Mesenchymal stem cell (in vitro differentiated cells and primary cell): ENCODE data around the gene LHFPL6.

ENCODE experiments used
- DNase-seq: peaks from one replicate; pipeline ENCODE4 v3.0.0-alpha.2; 2013
- H2AFZ ChIP-seq: one replicate; pipeline ENCODE4 v1.6.1; 2013; ENCODE audit warnings: low read depth, mild to moderate bottlenecking, control low read depth, inconsistent platforms, low read length, moderate library complexity
- H2AK5ac ChIP-seq: 2 replicates; pipeline ENCODE4 v1.6.1; 2013; ENCODE audit warnings: low read length, moderate library complexity, mild to moderate bottlenecking, inconsistent platforms; ENCODE audit not compliant: severe bottlenecking
- H2BK120ac ChIP-seq: one replicate; pipeline ENCODE4 v1.6.1; 2013; ENCODE audit warnings: low read depth, mild to moderate bottlenecking, inconsistent platforms, low read length, moderate library complexity
- H2BK12ac ChIP-seq, 2 experiments: one replicate each; pipeline ENCODE4 v1.6.1; 2013; ENCODE audit warnings: inconsistent platforms in 2 of 2, low read length in 2 of 2, mild to moderate bottlenecking in 2 of 2, moderate library complexity in 2 of 2, control low read depth in 1 of 2
- H2BK15ac ChIP-seq: one replicate; pipeline ENCODE4 v1.6.1; 2013; ENCODE audit warnings: mild to moderate bottlenecking, low read depth, inconsistent platforms; ENCODE audit not compliant: poor library complexity, severe bottlenecking
- H2BK5ac ChIP-seq: 2 replicates; pipeline ENCODE4 v1.6.1; 2013; ENCODE audit warnings: low read depth, mild to moderate bottlenecking, low read length, control low read depth, inconsistent platforms; ENCODE audit not compliant: poor library complexity, severe bottlenecking
- H3K14ac ChIP-seq, 2 experiments: one replicate each; pipeline ENCODE4 v1.6.1; 2013; ENCODE audit warnings: inconsistent platforms in 2 of 2, low read length in 2 of 2, control low read depth in 1 of 2, mild to moderate bottlenecking in 1 of 2, moderate library complexity in 1 of 2
- H3K18ac ChIP-seq, 2 experiments: one replicate each; pipeline ENCODE4 v1.6.1; 2013; ENCODE audit warnings: inconsistent platforms in 2 of 2, low read length in 2 of 2, control low read depth in 1 of 2, low read depth in 1 of 2, mild to moderate bottlenecking in 1 of 2
- H3K23ac ChIP-seq, 2 experiments: one replicate each; pipeline ENCODE4 v1.6.1; 2013; ENCODE audit warnings: inconsistent platforms in 2 of 2, low read length in 2 of 2, mild to moderate bottlenecking in 2 of 2, moderate library complexity in 2 of 2, control low read depth in 1 of 2
- H3K27ac ChIP-seq: 2 replicates; pipeline ENCODE4 v1.5.1; 2013; ENCODE audit warnings: mild to moderate bottlenecking, moderate library complexity, low read length, control low read depth, inconsistent platforms; ENCODE audit not compliant: poor library complexity, severe bottlenecking
- H3K27me3 ChIP-seq, 2 experiments: 2 replicates each; pipeline versions ENCODE4 v1.6.1 to v1.7.0; 2013; ENCODE audit warnings: low read length in 2 of 2, mild to moderate bottlenecking in 2 of 2, moderate library complexity in 2 of 2, control low read depth in 1 of 2, inconsistent platforms in 1 of 2; ENCODE audit not compliant: control insufficient read depth in 1 of 2, insufficient read depth in 1 of 2
- H3K36me3 ChIP-seq, 2 experiments: 2 replicates each; pipeline versions ENCODE4 v1.6.1 to v1.7.0; 2013; ENCODE audit warnings: low read length in 2 of 2, control low read depth in 1 of 2, inconsistent platforms in 1 of 2, low read depth in 1 of 2, mild to moderate bottlenecking in 1 of 2; ENCODE audit not compliant: insufficient read depth in 2 of 2, control insufficient read depth in 1 of 2
- H3K4ac ChIP-seq, 2 experiments: one replicate each; pipeline ENCODE4 v1.6.1; 2013; ENCODE audit warnings: inconsistent platforms in 2 of 2, low read length in 2 of 2, mild to moderate bottlenecking in 2 of 2, moderate library complexity in 2 of 2, control low read depth in 1 of 2, low read depth in 1 of 2
- H3K4me1 ChIP-seq: 2 replicates; pipeline ENCODE4 v1.6.1; 2013; ENCODE audit warnings: low read depth, low read length, control low read depth; ENCODE audit not compliant: control insufficient read depth, insufficient read depth
- H3K4me2 ChIP-seq: 2 replicates; pipeline ENCODE4 v1.6.1; 2013; ENCODE audit warnings: low read length, mild to moderate bottlenecking, inconsistent platforms; ENCODE audit not compliant: poor library complexity, severe bottlenecking
- H3K4me3 ChIP-seq, 2 experiments: 2 replicates each; pipeline versions ENCODE4 v1.5.1 to v1.7.0; 2013; ENCODE audit warnings: low read length in 2 of 2, mild to moderate bottlenecking in 2 of 2, control low read depth in 1 of 2, low read depth in 1 of 2; ENCODE audit not compliant: insufficient read depth in 1 of 2
- H3K79me1 ChIP-seq: replicated peaks from 2 replicates; pipeline ENCODE4 v1.6.1; 2013; ENCODE audit warnings: mild to moderate bottlenecking, control low read depth, low read length, inconsistent platforms; ENCODE audit not compliant: poor library complexity, severe bottlenecking
- H3K9ac ChIP-seq: 2 replicates; pipeline ENCODE4 v1.7.0; 2013; ENCODE audit warnings: mild to moderate bottlenecking, low read length, moderate library complexity
- H3K9me3 ChIP-seq: 2 replicates; pipeline ENCODE4 v1.7.0; 2013; ENCODE audit warnings: mild to moderate bottlenecking, low read length; ENCODE audit not compliant: control insufficient read depth
- H4K8ac ChIP-seq: one replicate; pipeline ENCODE4 v1.6.1; 2013; ENCODE audit warnings: inconsistent platforms, mild to moderate bottlenecking, low read length, moderate library complexity
- H4K91ac ChIP-seq: one replicate; pipeline ENCODE4 v1.6.1; 2013; ENCODE audit warnings: mild to moderate bottlenecking, low read length, inconsistent platforms
- whole genome bisulfite sequencing: methylation state at CpG from one replicate; pipeline ENCODE4 v1.1.7; 2013; ENCODE audit warnings: mixed read lengths; 5-methylcytosine and 5-hydroxymethylcytosine counted together

LHFPL6 gene

GRCh38 chr13:39353988-39354387, 249.0 kb downstream of the LHFPL6 start:
- H4K91ac ChIP-seq = no peak overlapping the region
- H3K14ac ChIP-seq = no peak overlapping the region
- H3K4me3 ChIP-seq = no peak overlapping the region
- no peaks in the 10 kb centered on the region for H3K36me3 ChIP-seq
- H3K27me3 ChIP-seq = no peaks in the 10 kb centered on the region
- peaks cover 3% of the 10 kb centered on the region for H3K79me1 ChIP-seq
- no peak overlapping the region for H2AFZ ChIP-seq
- H2BK5ac ChIP-seq = no peak overlapping the region
- H3K4me1 ChIP-seq = no peaks in the 10 kb centered on the region
- H3K9me3 ChIP-seq = peaks cover 20% of the 10 kb centered on the region
- H3K4ac ChIP-seq = no peak overlapping the region
- 65% methylated on average over 1 of the region's 1 CpG for WGBS
- no peak overlapping the region for H2BK15ac ChIP-seq
- no peak overlapping the region for H2AK5ac ChIP-seq
- H3K23ac ChIP-seq = no peak overlapping the region
- no peak overlapping the region for H4K8ac ChIP-seq
- DNase-seq = peak; percentile 29
- no peak overlapping the region for H3K4me2 ChIP-seq
- no peak overlapping the region for H3K27ac ChIP-seq
- no peak overlapping the region for H3K18ac ChIP-seq
- H2BK120ac ChIP-seq = no peak overlapping the region
- H2BK12ac ChIP-seq = no peak overlapping the region
- H3K9ac ChIP-seq = no peak overlapping the region

GRCh38 chr13:39350461-39350881, 252.5 kb downstream of the LHFPL6 start:
- H2BK15ac ChIP-seq = no peak overlapping the region
- no peak overlapping the region for H3K14ac ChIP-seq
- no peak overlapping the region for H2BK12ac ChIP-seq
- no peak overlapping the region for H2AFZ ChIP-seq
- H3K79me1 ChIP-seq = no peaks in the 10 kb centered on the region
- H3K27me3 ChIP-seq = no peaks in the 10 kb centered on the region
- no peak overlapping the region for H3K23ac ChIP-seq
- H3K27ac ChIP-seq = no peak overlapping the region
- DNase-seq = no peak
- peaks cover 0 to 2% of the 10 kb centered on the region in 2 experiments for H3K36me3 ChIP-seq
- no peak overlapping the region for H2BK120ac ChIP-seq
- peak overlapping the region in 1 of 2 experiments; percentile 32 for H3K4me3 ChIP-seq
- H2BK5ac ChIP-seq = no peak overlapping the region
- 77% methylated on average over 3 of the region's 3 CpGs for WGBS
- no peak overlapping the region for H3K4ac ChIP-seq
- peaks cover 8% of the 10 kb centered on the region for H3K9me3 ChIP-seq
- H3K4me1 ChIP-seq = peaks cover 4% of the 10 kb centered on the region
- H3K4me2 ChIP-seq = no peak overlapping the region
- no peak overlapping the region for H3K18ac ChIP-seq
- H3K9ac ChIP-seq = no peak overlapping the region
- no peak overlapping the region for H4K91ac ChIP-seq
- no peak overlapping the region for H4K8ac ChIP-seq
- no peak overlapping the region for H2AK5ac ChIP-seq

- Histone ChIP-seq H3K36me3 (peaks cover 0 to 2% of the 10 kb centered on the region in 2 experiments), H2BK12ac (no peak overlapping the region), H3K18ac (no peak overlapping the region), H2BK5ac (no peak overlapping the region), H3K14ac (no peak overlapping the region), H3K4me1 (peaks cover 4% of the 10 kb centered on the region), H2BK15ac (no peak overlapping the region), H2BK120ac (no peak overlapping the region), H4K91ac (no peak overlapping the region), H3K4me2 (no peak overlapping the region), H2AK5ac (no peak overlapping the region), H2AFZ (no peak overlapping the region), H3K23ac (no peak overlapping the region), H3K4ac (no peak overlapping the region), H3K27me3 (no peaks in the 10 kb centered on the region), H3K4me3 (no peak overlapping the region), H3K9ac (no peak overlapping the region), H4K8ac (no peak overlapping the region), H3K9me3 (no peaks in the 10 kb centered on the region), H3K79me1 (no peaks in the 10 kb centered on the region), H3K27ac (no peak overlapping the region)
- WGBS = 97% methylated on average over 5 of the region's 6 CpGs
- no peak for DNase-seq
These were observed 253.5 kb downstream of the LHFPL6 start for GRCh38 chr13:39349391-39349960.

- no peak overlapping the region for H3K23ac ChIP-seq
- peak overlapping the region; percentile 3 for H3K4me2 ChIP-seq
- H3K36me3 ChIP-seq = peaks cover 0 to 5% of the 10 kb centered on the region in 2 experiments
- no peak overlapping the region for H2AFZ ChIP-seq
- H3K18ac ChIP-seq = no peak overlapping the region
- H3K4me1 ChIP-seq = peaks cover 4% of the 10 kb centered on the region
- no peak overlapping the region for H2BK12ac ChIP-seq
- no peak overlapping the region for H2AK5ac ChIP-seq
- H2BK15ac ChIP-seq = no peak overlapping the region
- WGBS = 55% methylated on average over 8 of the region's 9 CpGs
- H3K9ac ChIP-seq = no peak overlapping the region
- no peak overlapping the region for H3K4ac ChIP-seq
- no peak for DNase-seq
- no peak overlapping the region for H3K14ac ChIP-seq
- no peaks in the 10 kb centered on the region for H3K79me1 ChIP-seq
- H4K8ac ChIP-seq = no peak overlapping the region
- H4K91ac ChIP-seq = no peak overlapping the region
- H3K27ac ChIP-seq = no peak overlapping the region
- no peak overlapping the region for H2BK5ac ChIP-seq
- H3K4me3 ChIP-seq = no peak overlapping the region
- H2BK120ac ChIP-seq = no peak overlapping the region
- H3K9me3 ChIP-seq = no peaks in the 10 kb centered on the region
- no peaks in the 10 kb centered on the region for H3K27me3 ChIP-seq
These were observed 254.8 kb downstream of the LHFPL6 start for GRCh38 chr13:39347926-39348901.
